ENCODE measurements around the gene TAOK1. TPM values are rescaled to one million over a fixed set of nuclear protein-coding genes. Genes with fewer than 3 reads are reported as not detected.

TAOK1 gene
- total RNA-seq, 1 donor from 2014 or later: 95.5 TPM

DNA sequence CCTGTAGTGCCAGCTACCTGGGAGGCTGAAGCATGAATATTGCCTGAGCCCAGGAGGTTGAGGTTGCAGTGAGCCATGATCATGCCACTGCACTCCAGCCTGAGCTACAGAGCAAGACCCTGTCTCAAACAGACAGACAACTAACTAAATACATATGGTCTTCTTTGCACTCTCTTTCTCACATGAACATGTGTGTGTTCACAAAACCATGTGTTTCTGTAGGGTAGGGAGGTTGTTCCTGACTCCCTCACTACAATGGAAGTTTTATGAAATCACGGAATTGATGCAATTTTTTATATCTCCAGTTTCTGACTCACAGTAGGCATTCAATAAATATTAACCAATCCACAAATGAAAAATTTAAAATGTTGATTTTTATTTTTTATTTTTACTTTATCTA, 128.2 kb downstream of the TAOK1 start:
- Mint-ChIP-seq H3K4me3 (ENCODE audit: unreplicated experiment) (no peak overlapping the region), H3K36me3 (ENCODE audit: low read depth, unreplicated experiment) (peaks cover 23% of the 10 kb centered on the region), H3K27me3 (ENCODE audit: unreplicated experiment) (no peaks in the 10 kb centered on the region)

DNA sequence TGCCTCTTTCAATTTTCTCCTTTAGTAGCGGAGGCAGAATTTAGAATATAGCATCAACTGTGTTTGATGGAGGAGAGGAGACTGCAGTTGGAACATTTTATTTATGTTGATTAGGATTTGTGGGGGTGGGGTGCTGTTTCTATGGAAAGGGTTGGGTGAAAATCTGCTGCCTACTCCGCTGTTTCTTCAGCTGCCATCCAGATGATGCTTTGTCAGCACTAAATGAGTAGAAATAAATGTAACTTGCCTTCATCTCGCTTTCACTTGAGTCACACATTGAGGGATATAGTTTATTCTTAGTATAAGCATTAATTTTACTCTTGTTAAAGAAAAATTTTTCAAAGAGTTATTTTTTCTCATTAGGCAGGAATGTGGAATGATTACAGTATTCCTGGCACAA, 134.5 kb downstream of the TAOK1 start:
- H3K4me1 Mint-ChIP-seq (ENCODE audit: unreplicated experiment): no peaks in the 10 kb centered on the region
- peaks cover 17% of the 10 kb centered on the region for H3K36me3 Mint-ChIP-seq (ENCODE audit: low read depth, unreplicated experiment)
- peaks cover 2% of the 10 kb centered on the region for H3K27me3 Mint-ChIP-seq (ENCODE audit: unreplicated experiment)
- no peak overlapping the region for H3K4me3 Mint-ChIP-seq (ENCODE audit: unreplicated experiment)
- TF ChIP-seq, protein P1, sequence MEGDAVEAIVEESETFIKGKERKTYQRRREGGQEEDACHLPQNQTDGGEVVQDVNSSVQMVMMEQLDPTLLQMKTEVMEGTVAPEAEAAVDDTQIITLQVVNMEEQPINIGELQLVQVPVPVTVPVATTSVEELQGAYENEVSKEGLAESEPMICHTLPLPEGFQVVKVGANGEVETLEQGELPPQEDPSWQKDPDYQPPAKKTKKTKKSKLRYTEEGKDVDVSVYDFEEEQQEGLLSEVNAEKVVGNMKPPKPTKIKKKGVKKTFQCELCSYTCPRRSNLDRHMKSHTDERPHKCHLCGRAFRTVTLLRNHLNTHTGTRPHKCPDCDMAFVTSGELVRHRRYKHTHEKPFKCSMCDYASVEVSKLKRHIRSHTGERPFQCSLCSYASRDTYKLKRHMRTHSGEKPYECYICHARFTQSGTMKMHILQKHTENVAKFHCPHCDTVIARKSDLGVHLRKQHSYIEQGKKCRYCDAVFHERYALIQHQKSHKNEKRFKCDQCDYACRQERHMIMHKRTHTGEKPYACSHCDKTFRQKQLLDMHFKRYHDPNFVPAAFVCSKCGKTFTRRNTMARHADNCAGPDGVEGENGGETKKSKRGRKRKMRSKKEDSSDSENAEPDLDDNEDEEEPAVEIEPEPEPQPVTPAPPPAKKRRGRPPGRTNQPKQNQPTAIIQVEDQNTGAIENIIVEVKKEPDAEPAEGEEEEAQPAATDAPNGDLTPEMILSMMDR (IDR thresholded peaks at IDR 0.05; ENCODE audit: unreplicated experiment): no peak
- no peak overlapping the region for H3K27ac Mint-ChIP-seq (ENCODE audit: unreplicated experiment)
- DNase-seq (ENCODE audit: low spot score): no peak
- H3K9me3 Mint-ChIP-seq (ENCODE audit: unreplicated experiment): no peaks in the 10 kb centered on the region

More for the DNA sequence above, 128.2 kb downstream of the TAOK1 start:
- H3K4me1 Mint-ChIP-seq (ENCODE audit: unreplicated experiment): no peaks in the 10 kb centered on the region
- no peaks in the 10 kb centered on the region for H3K9me3 Mint-ChIP-seq (ENCODE audit: unreplicated experiment)
- DNase-seq (ENCODE audit: low spot score): no peak
- TF ChIP-seq, protein P1 (IDR thresholded peaks at IDR 0.05; ENCODE audit: unreplicated experiment): no peak
- H3K27ac Mint-ChIP-seq (ENCODE audit: unreplicated experiment): no peak overlapping the region

DNA sequence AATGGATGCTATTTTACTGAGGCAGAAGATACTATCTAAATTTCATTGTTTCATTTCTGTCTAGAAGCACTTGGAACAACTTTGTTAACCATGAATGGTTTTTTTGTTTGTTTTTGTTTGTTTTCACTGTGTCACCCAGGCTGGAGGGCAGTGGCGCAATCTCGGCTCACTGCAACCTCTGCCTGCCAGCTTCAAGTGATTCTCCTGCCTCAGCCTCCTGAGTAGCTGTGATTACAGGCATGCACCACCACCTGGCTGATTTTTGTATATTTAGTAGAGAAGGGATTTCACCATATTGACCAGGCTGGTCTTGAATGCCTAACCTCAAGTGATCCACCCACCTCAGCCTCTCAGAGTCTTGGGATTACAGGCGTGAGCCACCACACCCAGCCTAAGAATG, 136.2 kb downstream of the TAOK1 start:
- Mint-ChIP-seq H3K27me3 (ENCODE audit: unreplicated experiment) (peaks cover 3% of the 10 kb centered on the region), H3K36me3 (ENCODE audit: low read depth, unreplicated experiment) (peaks cover 22% of the 10 kb centered on the region), H3K27ac (ENCODE audit: unreplicated experiment) (no peak overlapping the region), H3K9me3 (ENCODE audit: unreplicated experiment) (no peaks in the 10 kb centered on the region), H3K4me1 (ENCODE audit: unreplicated experiment) (no peaks in the 10 kb centered on the region), H3K4me3 (ENCODE audit: unreplicated experiment) (no peak overlapping the region)
- DNase-seq (ENCODE audit: low spot score): no peak
- TF ChIP-seq, protein P1 (IDR thresholded peaks at IDR 0.05; ENCODE audit: unreplicated experiment): no peak

DNA sequence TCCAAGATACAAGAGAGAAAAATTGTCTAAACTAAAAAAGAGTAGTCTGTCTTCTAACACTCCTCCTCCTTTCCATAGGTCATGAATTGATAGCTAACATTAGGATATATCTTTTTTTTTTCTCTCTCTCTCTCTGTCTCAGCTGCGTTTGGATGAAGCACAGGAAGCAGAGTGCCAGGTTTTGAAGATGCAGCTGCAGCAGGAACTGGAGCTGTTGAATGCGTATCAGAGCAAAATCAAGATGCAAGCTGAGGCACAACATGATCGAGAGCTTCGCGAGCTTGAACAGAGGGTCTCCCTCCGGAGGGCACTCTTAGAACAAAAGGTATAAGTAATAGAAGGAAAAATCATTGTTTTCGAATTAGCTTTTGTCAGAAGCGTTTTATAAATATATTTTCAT, 143.8 kb downstream of the TAOK1 start:
- peaks cover 2% of the 10 kb centered on the region for H3K27me3 Mint-ChIP-seq (ENCODE audit: unreplicated experiment)
- H3K4me3 Mint-ChIP-seq (ENCODE audit: unreplicated experiment): no peak overlapping the region
- no peaks in the 10 kb centered on the region for H3K4me1 Mint-ChIP-seq (ENCODE audit: unreplicated experiment)
- no peak overlapping the region for H3K27ac Mint-ChIP-seq (ENCODE audit: unreplicated experiment)
- peaks cover 29% of the 10 kb centered on the region for H3K36me3 Mint-ChIP-seq (ENCODE audit: low read depth, unreplicated experiment)
- TF ChIP-seq, protein P1 (IDR thresholded peaks at IDR 0.05; ENCODE audit: unreplicated experiment): no peak
- no peak for DNase-seq (ENCODE audit: low spot score)
- no peaks in the 10 kb centered on the region for H3K9me3 Mint-ChIP-seq (ENCODE audit: unreplicated experiment)

DNA sequence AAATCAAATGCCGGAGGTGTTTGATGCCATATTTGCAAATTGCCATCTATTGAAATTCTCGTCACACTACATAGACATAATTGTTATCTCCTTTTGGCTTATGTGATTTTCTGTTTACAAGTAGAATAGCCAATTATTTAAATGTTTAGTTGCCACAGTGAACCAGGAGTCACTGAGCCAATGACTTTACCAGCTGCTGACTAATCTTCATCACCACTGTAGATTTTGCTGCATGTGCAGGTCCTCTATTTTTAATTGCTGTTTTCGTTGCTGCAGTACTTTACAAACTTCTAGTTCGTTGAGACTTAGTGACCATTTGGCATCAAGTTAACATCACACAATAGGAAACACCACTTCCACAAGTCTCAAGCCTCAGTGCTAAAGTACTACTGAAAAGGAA, 153.9 kb downstream of the TAOK1 start:
- peaks cover 4% of the 10 kb centered on the region for H3K4me1 Mint-ChIP-seq (ENCODE audit: unreplicated experiment)
- TF ChIP-seq, protein P1 (IDR thresholded peaks at IDR 0.05; ENCODE audit: unreplicated experiment): no peak
- H3K27me3 Mint-ChIP-seq (ENCODE audit: unreplicated experiment): peaks cover 4% of the 10 kb centered on the region
- H3K4me3 Mint-ChIP-seq (ENCODE audit: unreplicated experiment): no peak overlapping the region
- H3K36me3 Mint-ChIP-seq (ENCODE audit: low read depth, unreplicated experiment): peaks cover 10% of the 10 kb centered on the region
- no peaks in the 10 kb centered on the region for H3K9me3 Mint-ChIP-seq (ENCODE audit: unreplicated experiment)
- DNase-seq (ENCODE audit: low spot score): no peak
- H3K27ac Mint-ChIP-seq (ENCODE audit: unreplicated experiment): no peak overlapping the region

All from endothelial cell (in vitro differentiated cells).